Measurements from ENCODE around the gene OTOGL. TPM values are rescaled to one million over a fixed set of nuclear protein-coding genes. Genes with fewer than 3 reads are reported as not detected.
A peak's percentile ranks its signal among the peaks of the same experiment; 100 is the strongest.

OTOGL gene
- polyA plus RNA-seq, 1 of the 3 experiments (the other 2 are of a cell fraction): 0.61 TPM

GRCh38 chr12:80118565-80119324 is 19.4 kb downstream of the OTOGL start:
- 45% methylated on average over 2 of the region's 2 CpGs for WGBS (ENCODE audit: low lambda C conversion rate)
- H2AFZ ChIP-seq (ENCODE audit: low read depth): peak overlapping the region; percentile 63; the same call in 1 of the 2 replicates
- POLR2A ChIA-PET: no interaction called here

DNA sequence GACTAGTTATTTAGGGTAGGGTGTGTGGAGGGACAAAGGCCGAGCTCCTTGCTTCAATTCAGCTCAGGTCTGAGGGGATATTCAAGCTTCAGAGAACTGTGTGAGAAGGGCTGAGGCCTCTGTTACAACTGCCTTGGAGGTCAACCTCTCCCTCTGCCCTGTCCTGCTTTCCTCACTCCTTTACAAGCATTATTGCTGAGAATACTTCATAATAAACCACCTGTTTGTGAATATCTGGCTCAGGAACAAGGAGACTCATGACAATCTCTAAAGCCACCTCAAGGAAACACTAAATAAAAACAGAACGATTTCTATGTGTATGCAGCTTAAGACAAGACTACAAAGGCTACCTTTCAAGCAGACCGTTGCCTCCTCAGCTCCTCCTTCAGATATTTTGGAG is 21.7 kb downstream of the OTOGL start:
- TF ChIP-seq, protein P1, sequence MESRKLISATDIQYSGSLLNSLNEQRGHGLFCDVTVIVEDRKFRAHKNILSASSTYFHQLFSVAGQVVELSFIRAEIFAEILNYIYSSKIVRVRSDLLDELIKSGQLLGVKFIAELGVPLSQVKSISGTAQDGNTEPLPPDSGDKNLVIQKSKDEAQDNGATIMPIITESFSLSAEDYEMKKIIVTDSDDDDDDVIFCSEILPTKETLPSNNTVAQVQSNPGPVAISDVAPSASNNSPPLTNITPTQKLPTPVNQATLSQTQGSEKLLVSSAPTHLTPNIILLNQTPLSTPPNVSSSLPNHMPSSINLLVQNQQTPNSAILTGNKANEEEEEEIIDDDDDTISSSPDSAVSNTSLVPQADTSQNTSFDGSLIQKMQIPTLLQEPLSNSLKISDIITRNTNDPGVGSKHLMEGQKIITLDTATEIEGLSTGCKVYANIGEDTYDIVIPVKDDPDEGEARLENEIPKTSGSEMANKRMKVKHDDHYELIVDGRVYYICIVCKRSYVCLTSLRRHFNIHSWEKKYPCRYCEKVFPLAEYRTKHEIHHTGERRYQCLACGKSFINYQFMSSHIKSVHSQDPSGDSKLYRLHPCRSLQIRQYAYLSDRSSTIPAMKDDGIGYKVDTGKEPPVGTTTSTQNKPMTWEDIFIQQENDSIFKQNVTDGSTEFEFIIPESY (IDR thresholded peaks at IDR 0.05; ENCODE audit: borderline replicate concordance, low read depth): no peak
- TF ChIP-seq ELF1 (IDR thresholded peaks at IDR 0.05) (no peak), TEAD4 (IDR thresholded peaks at IDR 0.05; ENCODE audit: borderline replicate concordance, insufficient read depth) (no peak), RXRA (IDR thresholded peaks at IDR 0.05; ENCODE audit: borderline replicate concordance, low read depth) (no peak), TCF12 (IDR thresholded peaks at IDR 0.05) (no peak), RCOR1 (IDR thresholded peaks at IDR 0.05; ENCODE audit: low read length) (no peak), SIN3A (IDR thresholded peaks at IDR 0.05; ENCODE audit: borderline replicate concordance, low read depth, low read length) (no peak)
- TF ChIP-seq, protein P2, sequence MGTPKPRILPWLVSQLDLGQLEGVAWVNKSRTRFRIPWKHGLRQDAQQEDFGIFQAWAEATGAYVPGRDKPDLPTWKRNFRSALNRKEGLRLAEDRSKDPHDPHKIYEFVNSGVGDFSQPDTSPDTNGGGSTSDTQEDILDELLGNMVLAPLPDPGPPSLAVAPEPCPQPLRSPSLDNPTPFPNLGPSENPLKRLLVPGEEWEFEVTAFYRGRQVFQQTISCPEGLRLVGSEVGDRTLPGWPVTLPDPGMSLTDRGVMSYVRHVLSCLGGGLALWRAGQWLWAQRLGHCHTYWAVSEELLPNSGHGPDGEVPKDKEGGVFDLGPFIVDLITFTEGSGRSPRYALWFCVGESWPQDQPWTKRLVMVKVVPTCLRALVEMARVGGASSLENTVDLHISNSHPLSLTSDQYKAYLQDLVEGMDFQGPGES (IDR thresholded peaks at IDR 0.05; ENCODE audit: low read depth, low read length): no peak
- TF ChIP-seq, protein P3, sequence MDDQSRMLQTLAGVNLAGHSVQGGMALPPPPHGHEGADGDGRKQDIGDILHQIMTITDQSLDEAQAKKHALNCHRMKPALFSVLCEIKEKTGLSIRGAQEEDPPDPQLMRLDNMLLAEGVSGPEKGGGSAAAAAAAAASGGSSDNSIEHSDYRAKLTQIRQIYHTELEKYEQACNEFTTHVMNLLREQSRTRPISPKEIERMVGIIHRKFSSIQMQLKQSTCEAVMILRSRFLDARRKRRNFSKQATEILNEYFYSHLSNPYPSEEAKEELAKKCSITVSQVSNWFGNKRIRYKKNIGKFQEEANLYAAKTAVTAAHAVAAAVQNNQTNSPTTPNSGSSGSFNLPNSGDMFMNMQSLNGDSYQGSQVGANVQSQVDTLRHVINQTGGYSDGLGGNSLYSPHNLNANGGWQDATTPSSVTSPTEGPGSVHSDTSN (IDR thresholded peaks at IDR 0.05): no peak

More at GRCh38 chr12:80118565-80119324, 19.4 kb downstream of the OTOGL start:
- no peaks in the 10 kb centered on the region for H3K27me3 ChIP-seq (ENCODE audit: insufficient read depth)
- no peaks in the 10 kb centered on the region for H3K36me3 ChIP-seq (replicated peaks in 1 of 2; ENCODE audit: control insufficient read depth in 1 of 2, insufficient read depth in 2 of 2, low read length in 1 of 2)
- H3K9me3 ChIP-seq: no peaks in the 10 kb centered on the region
- H3F3A ChIP-seq (replicated peaks; ENCODE audit: insufficient read depth): no peaks in the 10 kb centered on the region
- no peaks in the 10 kb centered on the region for H4K20me1 ChIP-seq (ENCODE audit: insufficient read depth)
- no peak overlapping the region for H3K27ac ChIP-seq (ENCODE audit: low read depth in 2 of 2, low read length in 1 of 2)
- no peak overlapping the region for H3K4me2 ChIP-seq
- H3K9me2 ChIP-seq: no peaks in the 10 kb centered on the region
- no peak for TF ChIP-seq MEF2A (IDR thresholded peaks at IDR 0.05; ENCODE audit: borderline replicate concordance, low read depth)
- no peak for TF ChIP-seq CHD2 (IDR thresholded peaks at IDR 0.05; ENCODE audit: low read length, partially characterized antibody)
- TF ChIP-seq SMC3 (IDR thresholded peaks at IDR 0.05; ENCODE audit: low read depth, low read length): no peak
- no peak for TF ChIP-seq NRF1 (IDR thresholded peaks at IDR 0.05; ENCODE audit: low read depth, low read length)
- no peak for TF ChIP-seq FOXM1 (IDR thresholded peaks at IDR 0.05; ENCODE audit: low read depth)
- TF ChIP-seq, protein P4, sequence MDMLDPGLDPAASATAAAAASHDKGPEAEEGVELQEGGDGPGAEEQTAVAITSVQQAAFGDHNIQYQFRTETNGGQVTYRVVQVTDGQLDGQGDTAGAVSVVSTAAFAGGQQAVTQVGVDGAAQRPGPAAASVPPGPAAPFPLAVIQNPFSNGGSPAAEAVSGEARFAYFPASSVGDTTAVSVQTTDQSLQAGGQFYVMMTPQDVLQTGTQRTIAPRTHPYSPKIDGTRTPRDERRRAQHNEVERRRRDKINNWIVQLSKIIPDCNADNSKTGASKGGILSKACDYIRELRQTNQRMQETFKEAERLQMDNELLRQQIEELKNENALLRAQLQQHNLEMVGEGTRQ (IDR thresholded peaks at IDR 0.05; ENCODE audit: borderline replicate concordance, low read depth, low read length): no peak
- no peak for TF ChIP-seq RAD21 (IDR thresholded peaks at IDR 0.05; ENCODE audit: low read length)
- no peak for TF ChIP-seq MXI1 (IDR thresholded peaks at IDR 0.05; ENCODE audit: low read depth, low read length)
- CTCF ChIA-PET: no interaction called here
- DNase-seq: no peak
- H3K9ac ChIP-seq: no peak overlapping the region
- H3K4me1 ChIP-seq (ENCODE audit: control insufficient read depth in 1 of 2, insufficient read depth in 2 of 2, low read depth in 1 of 2, low read length in 1 of 2): peaks cover 0 to 5% of the 10 kb centered on the region in 2 experiments; a peak in 1 of 4 replicates
- no peaks in the 10 kb centered on the region for H3K79me2 ChIP-seq (ENCODE audit: insufficient read depth)
- no peak overlapping the region for H3K4me3 ChIP-seq (ENCODE audit: low read depth in 2 of 2, low read length in 1 of 2)

More for the DNA sequence above, 21.7 kb downstream of the OTOGL start:
- Histone ChIP-seq H3K36me3 (replicated peaks in 1 of 2; ENCODE audit: control insufficient read depth in 1 of 2, insufficient read depth in 2 of 2, low read length in 1 of 2) (no peaks in the 10 kb centered on the region), H3K27ac (ENCODE audit: low read depth in 2 of 2, low read length in 1 of 2) (no peak overlapping the region), H2AFZ (ENCODE audit: low read depth) (no peak overlapping the region; the same call in 1 of the 2 replicates), H3K9ac (no peak overlapping the region), H3K79me2 (ENCODE audit: insufficient read depth) (no peaks in the 10 kb centered on the region), H3K4me1 (ENCODE audit: control insufficient read depth in 1 of 2, insufficient read depth in 2 of 2, low read depth in 1 of 2, low read length in 1 of 2) (peaks cover 0 to 5% of the 10 kb centered on the region in 2 experiments; a peak in 1 of 4 replicates), H4K20me1 (ENCODE audit: insufficient read depth) (no peaks in the 10 kb centered on the region), H3K9me3 (no peaks in the 10 kb centered on the region), H3K27me3 (ENCODE audit: insufficient read depth) (no peaks in the 10 kb centered on the region), H3K4me3 (ENCODE audit: low read depth in 2 of 2, low read length in 1 of 2) (no peak overlapping the region), H3F3A (replicated peaks; ENCODE audit: insufficient read depth) (no peaks in the 10 kb centered on the region), H3K9me2 (no peaks in the 10 kb centered on the region), H3K4me2 (no peak overlapping the region)
- POLR2A ChIA-PET: no interaction called here
- CTCF ChIA-PET: no interaction called here
- 38% methylated on average over 3 of the region's 3 CpGs for WGBS (ENCODE audit: low lambda C conversion rate)
- no peak for DNase-seq
